HG02943 (cell line): ENCODE measurements around the gene VAC14.
"Not testable (repeated sequence)": the region's sequence is repeated elsewhere in the genome, so short reads cannot be mapped to it uniquely, and the experiment has no call there.

Source experiments
- ATAC-seq: cut with Tn5 transposase; IDR thresholded peaks from one replicate; pipeline ENCODE4 v1.9.1; 2021; ENCODE audit warnings: mild to moderate bottlenecking, low read depth, moderate library complexity; ENCODE audit not compliant: unreplicated experiment

The VAC14 gene

DNA sequence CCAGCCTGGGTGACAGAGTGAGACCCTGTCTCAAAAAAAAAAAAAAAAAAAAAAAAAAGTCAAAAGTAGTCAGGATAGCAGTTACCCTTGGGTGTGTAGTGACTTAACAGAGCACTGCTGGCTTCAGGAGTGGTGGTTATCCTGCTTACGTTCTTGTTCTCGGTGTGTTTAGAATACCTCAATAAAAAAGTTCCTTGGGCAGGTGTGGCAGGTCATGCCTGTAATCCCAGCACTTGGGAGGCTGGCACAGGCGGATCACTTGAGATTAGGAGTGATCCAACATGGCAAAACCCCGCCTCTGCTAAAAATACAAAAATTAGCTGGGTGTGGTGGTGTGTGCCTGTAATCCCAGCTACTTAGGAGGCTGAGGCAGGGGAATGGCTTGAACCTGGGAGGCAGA, 130.0 kb downstream of the VAC14 start:
- ATAC-seq: not testable (repeated sequence)

DNA sequence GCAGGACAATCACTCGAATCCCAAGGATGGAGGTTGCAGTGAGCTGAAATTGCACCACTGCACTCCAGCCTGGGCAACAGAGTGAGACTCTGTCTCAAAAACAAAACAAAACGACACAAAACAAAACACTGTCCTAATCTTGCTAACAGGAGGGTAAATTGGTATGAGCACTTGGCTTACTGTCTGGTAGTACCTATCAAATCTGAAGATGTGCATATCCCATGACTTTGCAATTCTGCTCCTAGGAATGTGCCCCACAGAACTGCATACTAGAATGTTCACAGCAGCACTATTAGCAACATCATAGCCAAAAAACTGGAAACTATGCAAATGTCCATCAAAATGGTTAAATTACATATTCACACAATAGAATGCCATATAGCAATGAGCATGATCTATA, 130.8 kb downstream of the VAC14 start:
- no peak for ATAC-seq

DNA sequence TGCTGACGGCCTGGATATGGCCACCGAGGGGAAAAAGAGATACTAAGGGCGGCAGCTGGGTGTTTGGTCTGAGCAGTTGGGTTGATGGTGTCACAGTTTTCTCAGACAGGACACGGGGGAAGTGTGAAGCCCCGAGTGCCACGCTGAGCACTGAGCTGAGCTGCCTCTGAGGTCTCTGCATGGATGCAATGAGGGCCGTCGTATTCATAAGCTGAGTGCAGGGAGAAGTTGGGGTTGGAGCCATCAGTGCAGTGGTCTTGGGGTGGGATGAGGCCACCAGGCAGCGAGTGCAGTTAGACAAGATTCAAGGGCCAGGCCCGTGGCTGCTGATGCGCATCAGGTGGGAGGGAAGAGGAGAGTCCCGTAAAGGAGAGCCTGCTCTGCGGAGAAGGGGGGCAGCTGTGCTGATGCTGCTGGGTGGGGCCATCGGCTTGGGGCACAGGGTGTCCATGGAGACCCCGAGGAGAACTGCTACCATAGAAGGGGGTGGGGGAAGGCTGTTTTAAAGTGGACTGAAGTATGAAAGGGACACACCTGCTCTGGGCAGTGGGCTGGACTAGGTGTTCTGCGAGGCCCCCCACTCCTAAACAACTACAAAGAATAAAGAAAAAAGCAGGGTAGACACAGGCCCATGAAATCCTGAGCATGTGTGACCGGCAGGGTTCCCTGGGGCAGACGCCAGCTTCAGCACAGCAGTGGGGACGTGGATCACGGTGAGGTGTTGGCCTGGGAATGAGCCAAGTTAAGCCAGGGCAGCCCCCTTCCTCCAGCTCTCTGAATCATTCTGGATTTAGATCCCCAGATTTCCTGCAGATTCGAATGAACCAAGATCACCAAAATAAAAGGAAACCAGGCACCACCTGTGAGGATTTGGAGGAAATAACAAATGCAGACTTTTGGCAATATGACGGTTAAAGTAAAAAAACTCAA, 134.9 kb downstream of the VAC14 start:
- ATAC-seq: no peak

DNA sequence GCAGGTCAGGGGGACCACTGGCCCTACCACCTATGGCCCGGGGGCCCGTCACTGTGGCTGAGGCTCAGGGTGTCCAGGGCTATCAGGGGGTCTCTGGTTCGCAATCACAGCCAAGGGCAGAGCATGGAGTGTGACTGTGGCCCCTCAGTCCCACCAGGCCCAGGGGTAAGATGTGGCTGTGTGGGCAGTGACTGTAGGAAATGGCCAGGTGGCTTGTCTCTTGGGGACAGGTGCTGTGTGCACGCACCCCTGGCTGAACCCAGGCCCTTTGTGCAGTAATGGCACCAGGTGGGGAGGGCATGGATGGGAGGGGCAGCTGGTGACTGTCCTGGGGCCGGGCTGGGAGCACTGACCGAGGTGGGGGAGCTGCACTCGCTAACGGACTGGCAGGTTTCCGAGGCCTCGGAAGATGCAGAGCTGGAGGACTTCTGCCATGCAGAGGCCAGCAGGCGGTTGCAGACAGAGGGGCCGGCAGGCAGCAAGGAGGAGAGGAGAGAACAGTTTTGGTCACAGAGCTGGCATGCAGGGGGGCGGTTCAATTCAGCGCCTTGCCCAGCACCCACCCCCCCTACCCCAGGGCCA, 135.8 kb downstream of the VAC14 start:
- ATAC-seq: no peak

DNA sequence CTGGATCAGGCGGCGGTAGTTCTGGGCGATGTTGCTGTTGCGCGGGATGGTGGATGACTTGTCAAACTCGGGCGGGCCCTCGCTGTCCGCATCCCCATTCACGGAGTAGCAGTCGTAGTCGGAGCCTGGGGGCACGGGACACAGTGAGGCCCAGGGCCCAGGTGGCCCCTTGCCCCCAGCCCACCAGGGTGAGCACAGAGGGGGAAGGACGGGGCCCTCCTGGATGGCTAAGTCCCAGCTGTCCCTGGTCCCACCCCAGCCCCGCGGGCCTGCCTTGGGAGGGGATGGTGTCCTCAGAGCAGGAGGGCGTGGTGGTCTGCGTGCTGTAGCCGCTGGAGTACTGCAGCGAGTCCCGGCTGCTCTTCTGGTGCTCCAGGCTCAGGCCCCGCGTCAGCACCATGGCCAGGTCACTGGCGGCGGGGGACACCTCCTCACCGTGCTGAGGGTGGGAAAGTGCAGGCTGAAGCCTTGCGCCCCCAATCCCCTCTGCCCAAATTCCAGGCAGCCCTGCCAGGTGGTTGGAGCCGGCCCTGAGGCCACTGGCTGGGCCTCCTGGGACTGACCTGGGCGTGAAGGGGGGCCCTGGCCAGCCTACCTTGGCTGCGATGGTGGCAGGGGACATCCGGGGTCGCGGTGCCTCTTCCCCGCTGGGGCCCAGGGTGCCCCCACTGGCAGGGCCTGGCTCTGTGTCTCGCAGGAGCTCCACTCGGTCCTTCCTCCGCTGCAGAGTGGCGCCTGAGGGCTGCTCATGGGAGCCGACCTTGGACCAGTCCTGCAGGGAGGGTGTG, 136.4 kb downstream of the VAC14 start:
- ATAC-seq: no peak

DNA sequence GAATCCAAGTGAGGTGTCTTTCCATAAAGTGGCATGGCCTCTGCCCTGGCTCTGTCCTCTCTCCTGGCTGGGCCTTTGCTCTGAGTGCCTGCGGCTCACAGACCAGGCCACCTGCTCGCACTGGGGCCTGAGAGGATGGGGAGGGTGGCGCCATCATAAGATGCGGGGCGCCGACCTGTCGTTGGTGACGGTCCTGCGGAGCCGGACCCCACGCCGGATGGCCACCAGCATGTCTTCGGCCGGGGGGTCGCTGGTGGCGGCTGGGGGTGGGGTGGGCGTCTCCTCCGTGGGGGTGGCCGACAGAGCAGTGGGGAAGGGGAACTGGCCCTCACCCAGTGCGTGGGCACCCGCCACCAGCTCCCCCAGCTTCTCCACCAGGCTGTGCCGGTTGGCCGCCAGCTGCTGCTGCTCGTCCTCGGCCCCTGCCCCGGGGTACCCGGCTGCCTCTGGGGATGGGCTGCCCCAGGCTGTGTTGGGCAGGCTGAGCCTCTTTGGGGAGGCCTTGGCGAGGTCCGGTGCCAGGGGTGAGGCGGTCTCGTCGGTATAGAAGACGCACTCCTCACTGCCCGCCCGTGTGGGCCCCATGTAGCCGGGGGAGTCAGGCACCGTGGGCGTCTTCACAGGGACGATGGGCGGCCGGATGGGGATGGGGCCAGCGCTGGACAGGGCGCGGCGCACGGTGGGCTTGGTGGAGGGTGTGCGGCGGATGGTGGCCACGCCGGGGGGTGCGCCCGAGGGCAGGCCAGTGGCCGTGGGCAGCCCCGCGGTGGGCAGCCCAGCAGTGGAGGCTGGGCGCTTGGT, 137.2 kb downstream of the VAC14 start:
- ATAC-seq: no peak

DNA sequence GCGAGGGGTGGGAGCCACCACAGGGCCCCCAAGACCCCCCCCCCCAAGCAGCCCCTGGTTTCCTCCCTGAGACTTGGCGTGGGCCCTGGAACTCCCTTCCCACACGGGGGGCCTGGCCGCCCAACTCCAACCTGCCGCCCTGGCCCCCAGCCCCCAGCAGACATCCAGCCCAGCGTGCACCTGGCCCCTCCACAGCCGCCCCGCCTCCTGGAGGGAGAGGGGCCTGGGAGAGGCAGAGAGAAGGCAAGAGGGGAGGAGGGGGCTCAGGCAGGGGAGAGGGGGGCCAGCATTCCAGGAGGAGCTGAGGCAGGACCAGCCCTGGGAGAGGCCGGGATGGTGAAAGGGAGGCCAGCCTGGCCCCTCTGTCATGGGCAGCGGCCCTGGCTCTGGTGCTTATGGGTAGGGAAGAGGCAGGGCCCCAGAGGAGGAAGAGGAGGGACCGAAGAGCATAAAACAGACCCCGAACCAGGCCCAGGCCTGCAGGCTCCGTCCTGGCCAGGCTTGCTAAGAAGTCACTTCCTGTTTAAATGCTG, 137.9 kb downstream of the VAC14 start:
- ATAC-seq: no peak

DNA sequence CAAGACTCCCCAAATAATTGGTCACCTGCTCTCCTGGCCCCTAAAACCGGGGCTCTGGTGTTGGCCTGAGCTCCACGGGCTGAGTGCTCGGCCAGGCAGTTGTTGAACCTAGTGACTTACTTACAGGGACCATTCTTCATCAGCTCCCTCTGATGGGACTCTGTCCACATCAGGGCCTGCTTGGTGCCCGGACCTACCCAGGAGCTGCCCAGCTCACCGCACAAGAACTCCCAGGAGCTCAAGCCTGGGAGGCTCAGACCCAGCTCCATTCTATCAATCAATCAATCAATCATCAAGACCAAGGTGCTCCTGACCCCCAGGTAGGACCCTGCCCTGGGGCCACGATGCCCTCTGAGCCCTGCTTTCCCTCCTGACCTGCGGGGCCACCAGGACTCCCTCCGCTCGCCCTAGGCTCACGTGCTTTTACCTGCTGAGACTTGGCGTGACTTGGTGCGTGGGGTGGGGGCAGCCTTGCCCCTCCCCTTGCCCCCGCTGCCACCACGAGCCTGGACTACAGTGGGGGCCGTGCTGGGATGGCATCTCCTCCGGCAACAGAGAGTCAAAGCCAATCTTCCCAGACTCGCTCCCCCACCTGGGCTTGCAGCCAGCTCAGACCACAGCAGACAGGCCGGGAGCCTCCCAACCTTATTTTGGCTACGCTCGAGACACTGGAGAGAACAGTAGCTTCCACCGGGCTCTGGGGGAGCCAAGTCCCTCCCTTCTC, 138.9 kb downstream of the VAC14 start:
- ATAC-seq: no peak

DNA sequence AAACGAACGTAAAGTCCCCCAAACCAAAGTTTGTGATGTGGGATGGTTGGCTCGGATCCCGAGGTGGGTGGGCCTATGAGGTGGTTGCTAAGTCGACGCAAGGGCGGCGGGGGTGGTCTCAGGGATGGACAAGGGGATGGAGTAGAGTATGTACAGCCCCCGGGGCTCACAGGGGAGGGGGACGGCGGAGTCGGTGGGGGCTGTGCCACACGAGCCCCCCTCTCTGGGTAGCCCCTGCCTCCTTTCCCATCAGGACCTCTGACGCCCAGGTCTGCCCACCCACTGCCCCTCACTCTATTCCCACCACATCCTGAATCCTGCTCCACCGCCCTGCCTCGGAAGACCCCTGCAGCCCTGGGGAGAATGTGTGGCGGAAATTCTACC, 139.4 kb downstream of the VAC14 start:
- ATAC-seq: no peak

DNA sequence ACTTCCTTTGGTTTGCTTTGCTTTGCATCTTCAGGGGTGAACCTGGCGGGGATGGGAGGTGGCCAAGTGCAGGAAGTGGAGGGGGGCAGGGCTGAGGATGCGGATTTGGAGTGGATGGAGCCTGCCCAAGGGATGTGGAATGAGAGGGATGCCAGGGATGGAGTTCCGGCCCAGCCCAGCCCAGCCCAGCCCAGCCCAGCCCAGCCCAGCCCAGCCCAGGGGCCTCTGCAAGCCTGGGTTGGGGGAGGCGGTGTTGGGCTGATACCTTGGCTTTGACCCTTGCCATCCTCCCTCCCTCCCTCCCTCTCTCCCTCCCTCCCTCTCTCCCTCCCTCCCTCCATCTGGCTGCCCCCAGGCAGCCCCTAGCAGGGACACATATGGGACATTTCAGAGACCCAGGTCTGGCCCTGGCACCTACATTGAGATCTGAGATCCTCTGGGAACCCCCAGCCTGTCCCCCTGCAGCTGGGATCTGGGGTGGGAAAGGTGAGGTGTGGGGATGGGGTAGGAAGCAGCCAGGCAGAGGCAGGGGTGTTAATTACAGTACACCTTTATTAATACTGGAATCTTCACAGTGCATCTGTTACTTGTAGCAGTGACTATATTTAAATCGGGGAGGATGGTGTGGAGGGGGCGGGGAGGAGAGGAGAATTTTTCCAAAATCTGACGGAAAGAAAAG, 140.1 kb downstream of the VAC14 start:
- ATAC-seq: no peak

DNA sequence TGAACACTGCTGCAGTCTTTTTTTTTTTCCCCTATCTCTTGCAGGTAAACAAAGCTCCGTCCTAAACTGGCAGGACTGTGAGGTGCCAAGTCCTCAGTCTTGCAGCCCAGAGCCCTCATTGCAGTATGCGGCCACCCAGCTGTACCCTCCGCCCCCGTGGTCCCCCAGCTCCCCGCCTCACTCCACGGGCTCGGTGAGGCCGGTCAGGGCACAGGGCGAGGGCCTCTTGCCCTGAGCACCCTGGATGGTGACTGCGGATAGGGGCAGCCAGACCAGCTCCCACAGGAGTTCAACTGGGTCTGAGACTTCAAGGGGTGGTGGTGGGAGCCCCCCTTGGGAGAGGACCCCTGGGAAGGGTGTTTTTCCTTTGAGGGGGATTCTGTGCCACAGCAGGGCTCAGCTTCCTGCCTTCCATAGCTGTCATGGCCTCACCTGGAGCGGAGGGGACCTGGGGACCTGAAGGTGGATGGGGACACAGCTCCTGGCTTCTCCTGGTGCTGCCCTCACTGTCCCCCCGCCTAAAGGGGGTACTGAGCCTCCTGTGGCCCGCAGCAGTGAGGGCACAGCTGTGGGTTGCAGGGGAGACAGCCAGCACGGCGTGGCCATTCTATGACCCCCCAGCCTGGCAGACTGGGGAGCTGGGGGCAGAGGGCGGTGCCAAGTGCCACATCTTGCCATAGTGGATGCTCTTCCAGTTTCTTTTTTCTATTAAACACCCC, 140.8 kb downstream of the VAC14 start:
- no peak for ATAC-seq

DNA sequence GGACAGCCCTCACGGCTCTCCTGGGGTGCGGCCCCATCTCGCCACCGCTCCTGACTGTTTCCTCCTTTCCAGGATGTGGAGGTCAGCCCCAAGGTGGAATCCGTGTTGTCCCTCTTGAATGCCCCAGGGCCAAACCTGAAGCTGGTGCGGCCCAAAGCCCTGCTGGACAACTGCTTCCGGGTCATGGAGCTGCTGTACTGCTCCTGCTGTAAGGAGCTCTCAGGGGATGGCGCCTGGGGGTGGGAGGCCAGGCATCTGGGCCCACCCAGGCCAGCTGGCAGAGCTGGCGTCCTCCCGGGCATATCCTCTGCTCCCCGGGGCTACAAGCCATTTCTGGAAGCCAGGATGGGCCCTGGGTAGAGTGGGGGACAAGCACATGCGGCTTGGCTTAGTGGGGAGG, 141.4 kb downstream of the VAC14 start:
- no peak for ATAC-seq

DNA sequence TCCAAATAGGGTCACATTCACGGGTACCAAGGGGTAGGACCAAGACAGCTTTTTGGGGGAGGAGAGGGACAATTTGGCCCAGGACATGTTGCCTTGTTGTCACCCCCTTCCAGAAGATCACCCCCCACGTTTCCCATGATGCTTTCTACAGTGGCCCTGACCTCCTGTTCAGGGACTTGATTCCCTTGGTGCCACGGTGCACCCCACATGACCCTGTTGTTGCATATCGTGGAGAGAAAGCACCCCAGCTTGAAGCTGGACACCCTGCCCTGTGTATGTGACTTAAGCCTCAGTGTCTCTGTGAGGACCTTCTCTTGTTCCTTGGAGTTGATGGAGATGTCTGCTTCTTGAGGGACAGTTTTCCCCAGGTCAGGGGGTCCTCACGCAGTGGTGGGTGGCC, 142.0 kb downstream of the VAC14 start:
- ATAC-seq: no peak

DNA sequence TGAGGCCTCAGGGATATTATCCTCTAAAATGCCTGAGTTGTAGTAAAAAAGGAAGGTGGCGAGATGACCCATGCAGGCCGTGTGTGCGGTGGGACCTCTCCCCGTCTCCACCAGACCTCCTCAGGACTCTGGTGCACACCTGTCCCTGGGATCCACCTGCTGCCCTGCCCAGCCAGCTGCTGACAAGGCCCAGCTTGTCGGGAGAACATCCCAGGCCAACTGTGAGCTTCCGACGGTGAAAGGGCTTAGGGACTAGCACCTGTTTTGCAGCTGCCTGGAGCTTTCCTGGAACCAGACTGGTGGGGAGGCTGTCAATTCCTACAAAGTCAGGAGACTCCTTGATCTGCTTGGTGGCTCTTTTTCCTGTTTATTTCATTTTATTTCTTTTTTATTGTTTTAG, 143.0 kb downstream of the VAC14 start:
- ATAC-seq: no peak

DNA sequence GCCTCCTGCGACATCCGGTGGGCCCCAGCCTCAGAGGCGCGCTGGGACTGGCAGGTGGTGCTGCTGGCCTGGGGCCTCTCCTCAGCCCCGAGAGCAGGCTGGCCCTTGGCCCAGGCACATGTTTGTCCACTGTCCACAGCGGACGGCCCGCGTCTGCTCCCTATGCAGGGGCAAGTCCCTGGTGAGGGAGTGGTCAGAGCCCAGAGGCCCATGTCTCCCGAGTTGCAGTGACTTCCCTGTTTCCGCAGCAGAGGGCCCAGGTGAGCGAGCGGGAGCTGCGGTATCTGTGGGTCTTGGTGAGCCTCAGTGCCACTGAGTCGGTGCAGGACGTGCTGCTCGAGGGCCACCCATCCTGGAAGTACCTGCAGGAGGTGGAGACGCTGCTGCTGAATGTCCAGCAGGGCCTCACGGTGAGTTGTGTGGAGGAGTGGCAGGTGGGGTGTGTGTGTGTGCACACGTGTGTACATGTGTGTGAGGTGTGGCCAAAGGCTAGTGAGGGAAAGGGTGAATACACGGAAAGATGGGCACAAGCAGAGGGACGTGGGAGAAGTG, 144.2 kb downstream of the VAC14 start:
- no peak for ATAC-seq

DNA sequence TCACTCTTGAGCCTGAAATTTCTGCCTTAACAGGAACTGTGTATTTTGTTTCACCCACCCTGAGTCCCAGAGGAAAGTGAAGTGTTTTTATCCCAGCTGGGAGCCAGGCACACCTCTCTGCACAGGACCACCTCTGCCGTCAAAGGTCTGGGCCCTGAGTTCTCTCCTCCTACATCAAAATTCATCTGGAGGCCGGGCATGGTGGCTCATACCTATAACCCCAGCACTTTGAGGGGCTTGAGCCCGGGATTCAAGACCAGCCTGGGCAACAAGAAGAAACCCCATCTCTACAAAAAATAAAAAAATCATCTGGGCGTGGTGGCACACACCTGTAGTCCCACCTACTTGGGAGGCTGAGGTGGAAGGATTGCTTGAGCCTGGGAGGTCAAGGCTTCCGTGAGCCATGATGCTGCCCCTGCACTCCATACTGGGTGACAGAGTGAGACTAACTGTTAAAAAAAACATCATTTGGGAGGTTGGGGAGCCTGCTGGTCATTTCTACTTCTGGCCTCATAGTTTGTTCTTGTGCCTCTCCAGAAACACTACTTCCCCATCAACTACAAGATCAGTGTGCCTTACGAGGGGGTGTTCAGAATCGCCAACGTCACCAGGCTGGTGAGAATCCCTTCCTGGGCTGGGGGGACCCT, 144.8 kb downstream of the VAC14 start:
- no peak for ATAC-seq
